NCI-H2196 (cell line): ENCODE data around the gene LNPEP.
"Not testable (repeated sequence)": the region's sequence is repeated elsewhere in the genome, so short reads cannot be mapped to it uniquely, and the experiment has no call there.

Source experiments
- DNase-seq: peaks from one replicate; lab custom pipeline; 2025; ENCODE audit not compliant: unreplicated experiment; lab: John Stamatoyannopoulos, UW

LNPEP gene

GRCh38 chr5:97046270-97046982 is 110.5 kb downstream of the LNPEP start:
- no peak for DNase-seq

- DNase-seq = no peak
Observed at GRCh38 chr5:97047076-97047475, 111.2 kb downstream of the LNPEP start.

GRCh38 chr5:97049175-97049574 is 113.3 kb downstream of the LNPEP start:
- DNase-seq = no peak

GRCh38 chr5:97056263-97056662 is 120.4 kb downstream of the LNPEP start:
- no peak for DNase-seq

GRCh38 chr5:97062046-97062445 is 126.2 kb downstream of the LNPEP start:
- DNase-seq = peak; percentile 21

GRCh38 chr5:97063251-97063650 is 127.4 kb downstream of the LNPEP start:
- no peak for DNase-seq

- DNase-seq = no peak
Observed at GRCh38 chr5:97065475-97065874, 129.6 kb downstream of the LNPEP start.

- DNase-seq = no peak
Observed at GRCh38 chr5:97067296-97067850, 131.5 kb downstream of the LNPEP start.

- DNase-seq = no peak
Observed at GRCh38 chr5:97070234-97070633, 134.4 kb downstream of the LNPEP start.

- no peak for DNase-seq
Observed at GRCh38 chr5:97071101-97071500, 135.2 kb downstream of the LNPEP start.

GRCh38 chr5:97071993-97072392 is 136.1 kb downstream of the LNPEP start:
- DNase-seq = no peak

- no peak for DNase-seq
Observed at GRCh38 chr5:97072696-97073095, 136.8 kb downstream of the LNPEP start.

GRCh38 chr5:97073420-97073819 is 137.5 kb downstream of the LNPEP start:
- DNase-seq = no peak

GRCh38 chr5:97074859-97075489 is 139.1 kb downstream of the LNPEP start:
- DNase-seq = no peak

- DNase-seq = no peak
Observed at GRCh38 chr5:97075649-97076048, 139.8 kb downstream of the LNPEP start.

GRCh38 chr5:97076098-97076497 is 140.2 kb downstream of the LNPEP start:
- DNase-seq = no peak

- no peak for DNase-seq
Observed at GRCh38 chr5:97077246-97077645, 141.4 kb downstream of the LNPEP start.

- no peak for DNase-seq
Observed at GRCh38 chr5:97078958-97079743, 143.3 kb downstream of the LNPEP start.

- DNase-seq = not testable (repeated sequence)
Observed at GRCh38 chr5:97084782-97085458, 149.0 kb downstream of the LNPEP start.

- DNase-seq = no peak
Observed at GRCh38 chr5:97085459-97086181, 149.7 kb downstream of the LNPEP start.
